ENCODE results near the gene PLEKHH1.
"Not testable (repeated sequence)": the region's sequence is repeated elsewhere in the genome, so short reads cannot be mapped to it uniquely, and the experiment has no call there.

Gene PLEKHH1

DNA sequence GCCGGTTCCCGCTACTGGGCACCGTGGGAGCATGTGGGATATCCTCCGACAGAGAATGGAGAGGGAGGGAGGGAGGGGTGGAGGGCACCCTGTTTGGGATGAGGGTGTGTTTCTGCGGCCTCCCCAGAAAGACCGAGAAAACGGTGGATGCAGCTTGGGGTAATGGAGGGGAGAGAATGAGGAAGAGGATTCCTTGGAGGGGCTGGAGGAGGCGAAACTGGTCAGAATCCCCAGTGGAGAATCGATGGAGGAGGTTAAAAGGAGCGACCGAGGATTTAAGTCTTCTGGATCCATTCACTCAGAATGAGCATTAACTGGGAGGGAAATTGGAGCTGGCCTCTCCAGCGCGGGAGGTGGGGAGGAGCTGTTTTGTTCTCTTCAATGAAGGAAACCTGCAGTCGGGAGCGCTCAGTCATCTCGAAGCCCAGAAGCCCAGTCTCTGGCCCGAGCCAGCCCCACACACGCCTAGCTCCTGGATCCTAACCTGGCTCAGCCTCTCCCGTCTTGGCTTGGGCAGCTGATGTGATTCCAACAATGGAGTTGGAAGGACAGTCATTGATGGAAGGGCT, 87.2 kb downstream of the PLEKHH1 start:
- no peak for DNase-seq (ENCODE audit: low read depth, low spot score)

DNA sequence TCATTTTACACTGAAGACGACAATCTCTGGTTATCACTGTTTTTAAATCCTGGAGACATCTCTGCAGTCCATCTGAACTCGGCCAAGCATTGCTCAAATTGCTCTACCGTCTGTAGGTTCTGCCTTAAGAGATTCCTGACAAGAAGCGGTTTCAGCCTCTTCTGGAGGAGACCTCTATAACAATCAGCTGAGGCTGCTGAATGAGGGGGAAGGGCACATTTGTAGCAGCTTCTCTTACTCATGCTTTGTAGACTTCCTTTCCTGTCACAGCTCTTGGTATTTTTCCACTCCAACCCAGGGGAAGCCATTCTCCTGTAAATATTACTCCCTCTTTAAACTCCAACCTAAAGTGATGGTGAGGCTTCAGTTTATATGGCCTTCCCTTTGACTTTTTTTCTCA, 89.6 kb downstream of the PLEKHH1 start:
- DNase-seq (ENCODE audit: low read depth, low spot score): no peak

DNA sequence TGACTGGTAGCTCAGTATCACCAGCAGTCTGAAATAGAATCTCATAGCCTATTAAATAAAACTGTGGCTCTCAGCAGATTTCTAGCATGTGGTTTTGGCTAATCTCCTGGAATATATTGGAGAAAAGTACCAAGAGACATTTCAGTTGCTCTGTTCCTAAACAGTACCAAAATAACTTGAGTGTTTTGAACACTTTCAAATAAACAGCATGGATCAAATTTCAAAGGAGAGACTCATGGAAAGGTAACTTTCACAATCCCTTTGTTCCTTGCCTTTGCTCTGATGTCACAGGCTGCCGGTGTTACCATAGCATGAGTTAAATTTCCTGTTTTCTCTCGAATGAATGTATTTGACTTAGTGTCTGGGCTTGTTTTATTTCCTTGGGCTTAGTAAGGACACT, 90.0 kb downstream of the PLEKHH1 start:
- no peak for DNase-seq (ENCODE audit: low read depth, low spot score)

DNA sequence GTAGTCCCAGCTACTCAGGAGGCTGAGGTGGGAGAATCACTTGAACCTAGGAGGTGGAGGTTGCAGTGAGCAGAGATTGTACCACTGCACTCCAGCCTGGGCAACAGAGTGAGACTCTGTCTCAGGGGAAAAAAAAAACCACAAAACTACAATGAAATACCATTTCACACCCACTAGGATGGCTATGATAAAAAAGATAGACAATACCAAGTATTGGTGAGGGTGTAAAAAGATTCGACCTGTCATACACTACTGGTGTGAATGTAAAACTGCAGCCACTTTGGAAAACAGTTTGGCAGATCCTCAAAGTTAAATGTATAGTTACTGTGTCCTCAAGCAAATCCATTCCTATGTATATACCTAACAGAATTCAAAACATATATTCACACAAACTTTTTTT, 93.0 kb downstream of the PLEKHH1 start:
- DNase-seq (ENCODE audit: low read depth, low spot score): not testable (repeated sequence)

DNA sequence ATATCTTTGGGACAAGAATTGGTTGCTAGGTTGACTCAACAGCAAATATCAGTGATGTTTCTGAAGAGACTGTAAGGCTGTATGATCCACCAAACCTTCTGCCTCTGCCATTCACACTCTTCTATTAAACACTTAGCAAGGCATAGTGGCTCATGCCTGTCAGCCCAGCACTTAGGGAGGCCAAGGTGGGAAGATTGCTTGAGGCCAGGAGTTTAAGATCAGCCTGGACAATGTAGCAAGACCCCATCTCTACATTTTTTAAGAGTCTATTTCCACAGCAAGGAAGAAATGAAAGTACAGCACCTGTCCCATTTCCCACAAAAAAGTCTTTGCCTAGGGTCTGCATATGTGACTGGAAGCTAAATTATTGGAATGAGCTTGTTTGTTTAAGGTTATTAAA, 94.4 kb downstream of the PLEKHH1 start:
- DNase-seq (ENCODE audit: low read depth, low spot score): no peak

DNA sequence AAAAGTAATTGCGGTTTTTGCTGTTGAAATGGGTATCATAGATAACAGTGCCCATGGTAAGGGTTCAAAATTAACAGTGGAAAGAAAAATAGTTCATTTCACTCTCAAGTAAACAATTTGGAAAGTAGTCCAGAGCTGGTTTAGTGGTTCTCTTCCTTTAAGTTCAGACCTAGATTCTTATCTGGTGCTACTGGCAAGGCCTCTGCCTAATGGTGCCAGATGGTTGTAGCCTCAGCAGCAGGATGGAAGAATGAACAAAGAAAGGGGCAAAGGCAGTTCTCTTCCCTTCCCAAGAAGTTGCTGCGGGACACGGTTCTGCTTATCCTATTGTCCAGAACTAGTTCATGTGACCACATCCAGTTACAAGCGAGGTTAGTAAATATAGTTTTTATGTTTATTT, 97.1 kb downstream of the PLEKHH1 start:
- no peak for DNase-seq (ENCODE audit: low read depth, low spot score)

DNA sequence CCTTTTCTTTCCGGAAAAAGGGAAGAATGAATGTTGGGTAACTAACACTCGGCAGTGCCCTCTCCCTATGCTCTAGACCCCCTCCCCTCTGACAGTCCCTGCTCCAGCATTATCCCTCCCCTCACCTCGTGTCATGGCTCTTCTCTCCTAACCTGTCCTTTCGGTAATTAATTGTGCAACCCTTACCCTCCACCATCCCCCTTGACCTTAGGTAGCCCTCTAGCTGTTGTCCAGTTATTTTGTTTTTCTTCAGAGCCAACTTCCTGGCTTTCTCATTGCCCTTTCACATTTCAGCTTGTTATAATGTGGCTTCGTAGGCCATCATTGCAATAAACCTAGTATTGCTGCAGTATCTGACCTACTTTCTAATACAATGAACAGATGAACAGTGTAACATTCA, 97.8 kb downstream of the PLEKHH1 start:
- no peak for DNase-seq (ENCODE audit: low read depth, low spot score)

DNA sequence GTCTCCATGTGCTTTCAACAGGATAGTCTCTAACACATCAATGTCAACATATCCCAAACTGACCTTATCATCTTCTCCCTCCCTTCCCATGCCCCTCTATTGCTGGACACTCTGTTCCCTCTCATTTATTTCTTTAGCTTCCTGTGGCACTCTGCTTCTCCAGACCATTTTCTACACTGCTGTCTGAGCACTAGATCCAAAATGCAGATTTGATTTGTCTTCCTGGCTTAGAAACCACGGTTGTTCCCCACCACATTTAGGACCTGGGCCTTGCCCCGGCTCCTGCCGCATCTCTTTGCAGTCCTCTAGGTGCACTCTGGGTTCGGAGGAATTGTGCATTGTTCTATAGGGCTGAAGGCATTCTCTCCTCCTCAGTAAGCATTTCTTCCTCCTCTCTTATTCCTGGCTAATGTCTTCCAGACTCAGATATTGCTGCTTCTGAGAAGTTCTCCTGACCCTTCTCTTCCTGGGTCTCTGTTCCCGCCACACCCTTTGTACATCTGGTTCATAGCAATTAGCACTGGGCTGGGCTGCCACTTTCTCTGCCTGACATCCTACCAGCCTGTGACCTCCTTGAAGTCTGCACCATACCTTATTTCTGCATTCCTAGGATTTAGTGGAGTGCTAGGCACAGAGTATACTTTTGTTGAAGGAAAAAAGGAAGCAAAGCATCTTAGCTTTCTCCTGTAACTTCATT, 100.5 kb downstream of the PLEKHH1 start:
- no peak for DNase-seq (ENCODE audit: low read depth, low spot score)

DNA sequence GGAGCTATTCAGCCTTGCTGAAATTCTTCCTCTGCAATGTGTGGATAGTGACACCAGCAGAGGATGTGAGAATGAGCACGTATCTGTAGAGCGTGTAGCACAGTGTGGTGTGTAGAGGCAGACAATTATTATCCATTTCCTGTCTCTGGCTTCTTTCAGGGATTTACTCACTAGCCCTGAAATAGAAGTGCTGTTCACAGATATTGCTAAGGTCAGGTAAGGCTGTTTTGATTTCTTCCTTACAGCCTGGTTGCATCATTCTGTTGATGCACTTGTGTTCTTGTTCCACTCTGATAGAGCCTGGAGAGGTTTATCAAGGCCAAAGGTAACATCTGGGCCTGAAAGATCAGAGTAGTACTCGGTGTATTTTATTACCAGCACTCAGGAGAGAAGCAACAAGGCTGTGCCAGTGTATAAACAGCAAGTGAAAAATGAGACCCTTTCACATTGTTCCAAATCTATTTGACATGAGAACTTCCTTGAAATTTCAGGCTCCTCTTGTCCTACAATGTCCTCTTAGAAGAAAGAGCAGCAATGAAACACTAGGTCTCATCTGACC, 103.3 kb downstream of the PLEKHH1 start:
- no peak for DNase-seq (ENCODE audit: low read depth, low spot score)

DNA sequence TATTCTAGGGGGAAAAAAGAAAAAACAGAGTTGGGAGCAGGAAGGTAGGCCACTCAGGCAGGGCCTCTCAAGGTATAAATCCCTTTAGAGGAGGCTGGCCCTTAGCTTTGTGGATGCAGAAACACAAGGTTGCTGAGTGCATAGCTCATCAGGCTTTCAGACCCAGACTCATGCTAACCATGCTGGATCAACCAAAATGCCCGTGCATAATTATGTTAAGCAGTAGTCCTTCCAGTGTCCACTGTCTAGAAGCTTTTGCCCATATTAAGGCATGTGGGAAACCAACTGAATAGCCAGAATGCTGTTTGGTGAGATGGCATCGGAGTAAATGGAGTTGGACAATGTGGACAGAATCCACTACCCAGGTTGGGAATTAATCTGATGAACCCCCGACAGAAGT, 105.6 kb downstream of the PLEKHH1 start:
- no peak for DNase-seq (ENCODE audit: low read depth, low spot score)

All from brain pericyte (primary cell).